NCI-H1417 treated with DMSO at 0.1 percent for 48 hours (cell line): Measurements from ENCODE around the gene CEP89.
"Not testable (repeated sequence)": the region's sequence is repeated elsewhere in the genome, so short reads cannot be mapped to it uniquely, and the experiment has no call there.

ENCODE experiments used
- DNase-seq: peaks from one replicate; lab custom pipeline; 2025; lab: John Stamatoyannopoulos, UW

Gene CEP89

DNA sequence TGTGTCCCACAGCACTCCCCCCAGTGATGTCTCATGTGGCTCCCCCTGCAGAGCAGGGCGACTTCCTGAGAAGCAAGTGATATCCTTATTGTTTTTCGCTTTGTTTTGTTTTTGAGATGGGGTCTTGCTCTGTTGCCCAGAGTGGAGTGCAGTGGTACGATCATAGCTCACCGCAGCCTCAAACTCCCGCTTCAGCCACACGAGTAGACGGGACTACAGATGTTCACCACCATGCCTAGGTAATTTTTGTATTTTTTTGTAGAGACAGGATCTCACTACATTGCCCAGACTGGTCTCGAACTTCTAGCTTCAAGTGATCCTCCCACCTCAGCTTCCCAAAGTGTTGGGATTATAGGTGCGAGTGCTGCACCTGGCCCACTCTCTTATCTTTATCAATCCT, 5.0 kb downstream of the CEP89 start:
- no peak for DNase-seq

DNA sequence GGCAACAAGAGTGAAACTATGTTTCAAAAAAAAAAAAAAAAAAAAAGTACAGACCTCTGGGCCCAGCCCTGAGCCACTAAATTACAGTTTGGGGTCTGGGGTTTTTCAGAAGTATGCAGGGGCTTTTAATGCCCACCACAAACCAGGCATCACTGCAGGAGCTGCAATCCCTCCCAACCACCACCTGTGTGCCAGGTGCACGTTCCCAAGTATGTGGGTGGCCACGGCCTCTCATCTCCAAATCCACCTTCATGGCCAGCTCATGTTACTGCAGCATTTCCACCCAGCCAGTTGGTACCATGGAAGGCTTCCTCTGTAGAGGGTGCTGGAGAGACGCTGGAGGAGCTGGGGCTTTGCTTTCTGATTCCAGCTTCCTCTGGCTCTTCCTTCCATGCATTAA, 26.5 kb downstream of the CEP89 start:
- no peak for DNase-seq

- DNase-seq, result not testable (repeated sequence)
Measured at GRCh38 chr19:32941273-32941672, 30.5 kb downstream of the CEP89 start.

DNA sequence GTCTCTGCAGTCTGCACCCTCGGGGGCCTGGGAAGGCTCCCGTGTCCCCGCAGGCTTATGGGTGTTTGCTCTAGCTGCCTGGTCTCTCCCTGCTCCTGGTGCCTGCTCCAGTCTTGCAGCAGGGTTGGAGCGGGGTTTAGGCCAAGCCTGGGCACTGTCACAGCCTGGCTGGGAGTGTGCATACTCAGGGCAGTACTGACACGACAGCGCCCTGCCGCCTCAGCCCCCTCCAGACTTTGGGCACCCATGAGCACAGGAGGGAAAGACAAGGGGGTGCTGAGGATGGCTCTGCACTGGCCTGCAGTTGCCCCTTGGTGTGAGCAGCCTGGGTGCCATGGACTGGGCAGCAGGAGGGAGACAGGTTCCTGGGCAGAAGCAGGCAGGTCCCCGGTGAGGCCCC, 35.7 kb downstream of the CEP89 start:
- DNase-seq, result no peak

DNA sequence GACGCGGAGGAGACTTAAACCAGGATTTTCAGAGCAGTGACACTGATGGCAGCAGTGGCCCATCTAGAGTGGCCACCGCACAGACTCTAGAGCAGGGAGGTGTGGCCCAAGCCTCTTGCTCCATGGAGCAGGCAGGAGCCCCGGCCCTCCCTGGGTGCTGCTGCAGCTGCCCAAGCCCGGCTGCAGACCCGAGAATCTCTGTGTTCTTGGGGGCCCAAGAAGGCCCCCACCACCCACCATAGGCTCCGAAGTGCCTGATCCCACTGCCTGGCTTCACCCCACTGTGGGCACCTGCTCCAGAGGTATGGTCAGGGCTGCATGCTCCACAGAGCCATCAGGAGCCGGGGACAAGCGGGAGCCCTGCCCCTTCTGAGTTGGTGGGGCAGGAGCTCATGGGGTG, 36.1 kb downstream of the CEP89 start:
- DNase-seq, result no peak

- DNase-seq, result no peak
Measured at GRCh38 chr19:32933571-32933970, 38.2 kb downstream of the CEP89 start.

DNA sequence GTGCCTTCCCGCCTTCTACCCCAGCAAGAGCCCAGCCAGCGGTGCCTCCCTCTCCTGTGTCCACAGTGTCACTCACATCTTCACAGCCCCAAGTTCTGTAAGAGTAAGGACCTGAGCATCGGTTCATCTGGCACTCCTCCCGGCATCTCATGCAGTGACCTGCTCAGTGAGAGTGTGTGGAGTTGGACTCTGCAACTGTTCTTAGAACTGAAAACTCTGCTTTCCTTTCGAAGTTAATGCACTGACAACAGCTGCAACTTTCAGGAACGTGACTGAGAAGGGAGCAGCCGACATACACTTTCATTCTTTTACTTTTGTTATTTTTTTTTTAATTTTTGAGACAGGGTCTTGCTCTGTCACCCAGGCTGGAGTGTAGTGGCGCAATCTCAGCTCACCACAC, 41.2 kb downstream of the CEP89 start:
- DNase-seq, result no peak

- DNase-seq, result peak; percentile 66
Measured at GRCh38 chr19:32928806-32929205, 43.0 kb downstream of the CEP89 start.

GRCh38 chr19:32924200-32924599, 47.6 kb downstream of the CEP89 start:
- DNase-seq, result no peak

DNA sequence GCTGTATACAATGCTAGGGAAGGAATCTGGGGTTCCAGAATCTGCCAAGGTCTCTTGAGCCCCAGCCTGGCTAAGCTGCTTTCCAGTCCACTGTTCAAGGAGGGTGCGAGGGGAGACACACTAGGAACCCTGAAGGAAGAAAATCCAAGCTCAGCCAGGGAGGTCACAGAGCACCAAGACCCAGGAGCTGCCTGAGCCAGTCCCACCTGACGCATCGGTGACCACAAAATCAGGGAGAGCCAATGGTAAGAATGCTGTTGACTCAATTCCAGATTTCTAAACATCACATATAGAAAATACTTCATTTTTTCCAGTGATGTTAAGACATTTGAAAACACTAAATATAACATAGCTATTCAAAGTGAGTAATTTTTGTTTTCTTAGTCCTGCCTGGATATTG, 50.1 kb downstream of the CEP89 start:
- no peak for DNase-seq

DNA sequence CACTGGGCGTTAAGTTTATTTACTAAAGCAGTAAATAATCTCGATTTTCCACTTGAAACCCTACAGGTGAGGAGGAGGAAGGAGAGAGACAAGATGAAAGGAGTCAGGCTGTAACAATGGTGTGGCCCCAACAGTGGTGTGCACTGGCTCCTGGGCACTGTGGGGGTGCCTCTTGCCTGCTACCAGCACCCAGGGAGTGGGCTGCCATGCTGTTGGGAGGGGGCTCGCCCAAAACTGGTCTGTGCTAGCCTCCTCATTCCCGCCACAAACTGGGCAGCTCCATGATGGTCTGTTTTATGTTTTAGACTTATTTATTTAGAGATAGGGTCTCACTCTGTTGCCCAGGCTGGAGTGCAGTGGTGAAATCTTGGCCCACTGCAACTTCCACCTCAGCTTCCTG, 52.4 kb downstream of the CEP89 start:
- no peak for DNase-seq

- no peak for DNase-seq
Measured at GRCh38 chr19:32917616-32917996, 54.2 kb downstream of the CEP89 start.

GRCh38 chr19:32916969-32917615, 54.7 kb downstream of the CEP89 start:
- no peak for DNase-seq

DNA sequence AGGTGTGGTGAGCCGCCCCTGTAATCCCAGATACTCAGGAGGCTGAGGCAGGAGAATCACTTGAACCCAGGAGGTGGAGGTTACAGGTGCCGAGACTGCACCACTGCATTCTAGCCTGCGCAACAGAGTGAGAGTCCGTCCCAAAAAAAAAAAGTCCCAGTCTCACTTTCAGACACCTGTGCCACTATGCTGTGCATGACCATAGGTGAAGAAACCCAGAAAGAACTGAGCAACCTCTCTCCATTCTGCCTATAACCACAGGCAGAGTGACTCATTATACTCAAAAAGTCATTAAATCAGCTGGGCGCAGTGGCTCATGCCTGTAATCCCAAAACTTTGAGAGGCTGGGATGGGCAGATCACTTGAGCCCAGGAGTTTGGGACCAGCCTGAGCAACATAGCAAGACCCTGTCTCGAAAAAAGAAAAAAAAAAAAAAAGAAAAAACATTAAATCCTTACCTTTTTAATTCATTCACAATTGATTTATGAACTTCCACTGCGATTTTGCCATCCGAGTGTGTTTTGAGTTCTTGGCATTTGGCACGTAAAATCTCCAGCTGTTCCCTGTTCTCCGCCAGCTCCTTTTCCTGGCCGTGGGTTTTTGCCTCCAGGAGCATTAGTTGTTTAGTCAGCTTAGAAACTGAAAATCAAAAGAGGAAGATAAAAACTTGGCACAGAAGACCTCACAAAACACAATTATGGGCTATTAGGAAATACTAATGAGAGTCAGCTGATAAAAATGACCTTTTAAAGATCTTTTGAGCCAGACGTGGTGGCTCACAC, 56.7 kb downstream of the CEP89 start:
- DNase-seq, result no peak

GRCh38 chr19:32911467-32911866, 60.3 kb downstream of the CEP89 start:
- DNase-seq, result no peak

- no peak for DNase-seq
Measured at GRCh38 chr19:32910874-32911273, 60.9 kb downstream of the CEP89 start.

DNA sequence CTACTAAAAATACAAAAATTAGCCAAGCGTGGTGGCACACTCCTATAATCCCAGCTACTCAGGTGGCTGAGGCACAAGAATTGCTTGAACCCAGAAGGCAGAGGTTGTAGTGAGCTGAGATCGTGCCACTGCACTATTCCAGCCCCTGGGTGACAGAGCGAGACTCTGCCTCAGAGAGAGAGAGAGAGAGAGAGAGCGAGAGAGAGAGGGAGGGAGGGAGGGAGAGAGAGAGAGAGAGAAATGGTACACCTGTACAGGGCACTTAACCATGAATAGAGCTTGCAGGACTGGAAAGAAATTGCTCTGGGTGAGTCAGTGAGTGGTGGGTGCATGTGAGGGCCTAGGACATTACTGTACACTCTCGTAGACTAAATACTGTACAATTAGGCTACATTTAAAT, 61.7 kb downstream of the CEP89 start:
- no peak for DNase-seq

- DNase-seq, result no peak
Measured at GRCh38 chr19:32909257-32909656, 62.5 kb downstream of the CEP89 start.

DNA sequence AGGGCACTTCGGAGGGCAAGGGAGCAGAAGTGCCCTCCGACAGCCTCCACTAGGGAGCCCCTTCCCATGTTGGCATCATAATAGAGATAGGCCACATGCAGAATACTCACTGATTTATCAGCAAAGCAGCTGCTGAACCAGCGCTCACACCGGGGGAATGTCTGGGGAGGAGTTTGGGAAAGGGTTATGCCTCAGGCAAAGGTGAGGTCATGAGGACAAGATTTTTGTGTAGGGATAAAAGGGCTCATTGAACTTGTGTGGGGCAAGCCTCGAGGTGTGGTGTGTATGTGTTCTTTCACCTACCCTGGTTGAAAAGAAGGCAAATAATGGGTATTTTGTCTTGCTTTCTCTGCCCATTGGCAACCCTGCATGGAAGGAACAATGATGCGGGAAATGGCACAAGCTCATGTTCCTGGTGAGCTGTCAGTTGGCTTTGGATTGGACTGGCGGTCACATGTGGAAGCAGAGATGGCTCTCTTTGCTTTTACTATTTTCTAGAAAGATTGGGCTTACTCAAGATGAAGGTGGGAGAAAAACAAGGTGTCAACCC, 63.0 kb downstream of the CEP89 start:
- DNase-seq, result no peak

DNA sequence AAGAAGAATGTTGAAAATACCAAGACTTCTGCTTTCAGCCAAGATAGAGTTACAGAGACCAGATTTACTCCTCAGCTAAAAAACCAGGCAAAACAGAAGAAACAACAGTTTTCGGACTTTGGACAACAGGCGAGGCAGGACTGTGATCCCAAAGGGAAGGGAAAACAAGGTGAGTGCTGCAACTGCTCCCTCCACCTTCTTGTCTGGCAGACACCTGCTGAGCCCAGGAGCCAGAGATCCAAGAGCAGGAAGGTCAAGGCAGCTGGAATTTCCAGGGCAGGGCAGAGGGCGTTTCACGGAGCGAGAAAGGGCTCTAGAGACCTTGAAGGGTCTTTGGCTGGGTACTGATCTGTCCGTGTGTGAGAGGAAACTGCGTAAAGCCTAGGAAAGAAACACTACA, 69.3 kb downstream of the CEP89 start:
- no peak for DNase-seq

DNA sequence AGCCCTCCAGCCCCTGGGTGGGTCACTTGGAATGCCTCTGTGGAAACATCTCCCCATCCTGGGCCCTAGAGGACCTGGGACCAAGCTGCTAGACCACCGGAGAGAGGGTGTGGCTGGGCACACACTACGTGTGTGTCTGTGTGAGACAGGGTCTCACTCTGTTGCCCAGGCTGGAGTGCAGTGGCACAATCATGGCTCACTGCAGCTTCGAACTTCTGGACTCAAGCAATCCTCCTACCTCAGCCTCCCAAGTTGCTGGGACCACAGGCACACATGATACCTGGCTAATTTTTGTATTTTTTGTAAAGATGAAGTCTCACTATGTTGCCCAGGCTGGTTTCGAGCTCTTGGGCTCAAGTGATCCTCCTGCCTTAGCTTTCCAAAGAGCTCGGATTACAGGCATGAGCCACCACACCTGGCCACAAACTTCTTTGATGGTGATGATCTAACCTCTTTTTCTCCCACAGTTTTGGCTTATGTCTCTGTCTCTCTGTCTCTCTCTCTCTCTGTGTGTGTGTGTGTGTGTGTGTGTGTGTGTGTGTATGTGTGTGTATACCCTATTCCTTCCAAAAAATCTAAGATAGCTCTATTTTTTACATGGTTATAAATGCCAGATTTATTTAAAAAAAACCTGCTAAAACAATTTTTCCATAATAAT, 70.1 kb downstream of the CEP89 start:
- no peak for DNase-seq

DNA sequence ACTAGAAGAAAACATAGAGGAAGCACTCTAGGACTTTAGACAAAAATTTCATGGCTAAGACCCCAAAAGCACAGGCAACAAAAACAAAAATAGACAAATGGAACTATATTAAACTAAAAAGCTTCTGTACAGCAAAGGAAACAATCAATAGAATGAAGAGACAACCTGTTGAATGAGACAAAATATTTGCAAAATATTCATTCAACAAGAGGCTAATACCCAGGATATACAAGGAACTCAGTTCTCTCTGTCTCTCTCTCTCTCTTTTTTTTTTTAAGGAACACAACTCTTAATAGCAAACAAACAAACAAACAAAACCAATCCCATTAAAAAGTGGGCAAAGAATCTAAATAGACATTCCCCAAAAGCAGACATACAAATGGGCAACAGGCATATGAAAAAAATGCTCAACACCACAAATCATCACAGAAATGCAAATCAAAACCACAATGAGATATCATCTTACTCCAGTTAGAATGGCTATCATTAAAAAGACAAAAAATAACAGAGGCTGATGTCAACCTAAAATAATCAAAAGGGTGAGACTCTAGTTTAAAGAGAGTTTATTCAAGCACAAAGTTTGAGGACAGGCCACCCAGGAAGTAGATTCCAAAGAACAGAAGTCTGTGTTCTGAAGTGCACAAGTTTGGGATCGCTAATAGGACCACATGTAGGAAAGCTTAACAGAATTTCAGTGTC, 75.1 kb downstream of the CEP89 start:
- DNase-seq, result no peak
